Smooth muscle cell (in vitro differentiated cells): Measurements from ENCODE around the gene TMEM126A. TPM values are rescaled to one million over a fixed set of nuclear protein-coding genes. Genes with fewer than 3 reads are reported as not detected.

Experiments
- DNase-seq: peaks from one replicate; lab custom pipeline; 2025; ENCODE audit not compliant: unreplicated experiment; lab: John Stamatoyannopoulos, UW
- H2AFZ ChIP-seq: fragments of 200-600 bp; sonication (generic); 2 replicates; pipeline ENCODE4 v1.6.0; 2016; ENCODE audit warnings: antibody characterized with exemption, low read depth, mild to moderate bottlenecking
- H3F3A ChIP-seq: fragments of 200-600 bp; sonication (generic); 2 replicates; pipeline ENCODE4 v1.6.0; 2017; ENCODE audit warnings: antibody characterized with exemption, low read depth
- H3K27ac ChIP-seq: fragments of 200-600 bp; sonication (generic); 2 replicates; pipeline ENCODE4 v1.5.1; 2016; ENCODE audit warnings: low read depth, mild to moderate bottlenecking
- H3K27me3 ChIP-seq: fragments of 200-600 bp; sonication (generic); 2 replicates; pipeline ENCODE4 v1.6.1; 2016; ENCODE audit warnings: low read depth, mild to moderate bottlenecking
- H3K36me3 ChIP-seq: fragments of 200-600 bp; sonication (generic); 2 replicates; pipeline ENCODE4 v1.5.1; 2016; ENCODE audit warnings: low read depth
- H3K4me1 ChIP-seq: fragments of 200-600 bp; sonication (generic); 2 replicates; pipeline ENCODE4 v1.5.1; 2016; ENCODE audit warnings: low read depth
- H3K4me2 ChIP-seq: fragments of 200-600 bp; sonication (generic); 2 replicates; pipeline ENCODE4 v1.6.0; 2016; ENCODE audit warnings: mild to moderate bottlenecking
- H3K4me3 ChIP-seq: fragments of 200-600 bp; sonication (generic); 2 replicates; pipeline ENCODE4 v1.5.1; 2016; ENCODE audit warnings: mild to moderate bottlenecking
- H3K79me2 ChIP-seq: fragments of 200-600 bp; sonication (generic); 2 replicates; pipeline ENCODE4 v1.6.0; 2016; ENCODE audit warnings: low read depth, mild to moderate bottlenecking
- H3K9ac ChIP-seq: fragments of 200-600 bp; sonication (generic); 2 replicates; pipeline ENCODE4 v1.6.0; 2016; ENCODE audit warnings: low read depth
- H3K9me3 ChIP-seq: fragments of 200-600 bp; sonication (generic); replicated peaks from 2 replicates; pipeline ENCODE4 v1.5.1; 2016; ENCODE audit warnings: low read depth
- H4K20me1 ChIP-seq: fragments of 200-600 bp; sonication (generic); 2 replicates; pipeline ENCODE4 v1.6.0; 2016; ENCODE audit warnings: low read depth
- WGBS: methylation state at CpG from one replicate; pipeline ENCODE4 v1.1.7; 2016; ENCODE audit warnings: low lambda C conversion rate; 5-methylcytosine and 5-hydroxymethylcytosine counted together
- polyA plus RNA-seq: library from polyadenylated mRNA; unstranded; fragments of >200 nt; fragmentation: Nextera tagmentation; extraction: Ambion mirVana; gene quantifications from 2 replicates; pipeline ENCODE4 v1.2.1, GENCODE V29; 2016
- total RNA-seq: library from RNA; depleted of rRNA; stranded (reverse); fragments of >200 nt; gene quantifications from 2 replicates; pipeline ENCODE4 v1.2.3, GENCODE V29; 2014
- TF ChIP-seq, protein P1 (sequence below): fragments of 200-600 bp; sonication (generic); IDR thresholded peaks from 2 replicates; pipeline ENCODE4 v1.5.1; 2017; ENCODE audit warnings: borderline replicate concordance, mild to moderate bottlenecking, antibody characterized with exemption; ENCODE audit not compliant: insufficient read depth, poor library complexity, severe bottlenecking

Gene TMEM126A
- total and polyA plus RNA-seq, 2 experiments from 2014 or later: 53.4 to 69.1 TPM

DNA sequence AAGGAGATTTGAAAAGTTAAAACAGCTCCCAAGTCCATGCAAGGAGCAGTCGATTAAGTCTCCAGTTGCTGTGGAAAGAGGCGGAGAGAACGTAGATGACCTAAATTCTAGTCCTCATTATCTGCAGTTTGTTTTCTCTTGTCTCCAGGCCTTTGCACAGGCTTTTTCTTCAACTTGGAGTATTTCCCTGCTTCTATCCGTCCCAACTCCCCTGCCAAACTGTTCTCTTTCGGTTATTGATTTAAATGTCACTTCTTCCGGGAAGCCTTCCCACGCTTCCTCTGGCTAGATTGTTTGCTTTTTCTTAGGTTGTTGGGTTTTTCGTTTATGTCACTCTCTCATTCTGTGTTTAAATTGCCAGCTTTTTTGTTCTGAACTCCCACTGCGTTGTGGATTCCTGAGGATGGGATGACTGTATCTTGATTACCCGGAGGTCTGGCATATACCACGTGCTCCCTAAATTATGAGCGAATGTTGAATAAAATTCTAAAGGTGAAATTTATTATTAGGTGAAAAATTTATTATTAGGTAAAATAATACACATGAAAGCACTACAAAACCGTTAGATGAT, 18.9 kb upstream of the TMEM126A start:
- H3K79me2 ChIP-seq: peaks cover 40% of the 10 kb centered on the region
- DNase-seq: no peak
- TF ChIP-seq, protein P1, sequence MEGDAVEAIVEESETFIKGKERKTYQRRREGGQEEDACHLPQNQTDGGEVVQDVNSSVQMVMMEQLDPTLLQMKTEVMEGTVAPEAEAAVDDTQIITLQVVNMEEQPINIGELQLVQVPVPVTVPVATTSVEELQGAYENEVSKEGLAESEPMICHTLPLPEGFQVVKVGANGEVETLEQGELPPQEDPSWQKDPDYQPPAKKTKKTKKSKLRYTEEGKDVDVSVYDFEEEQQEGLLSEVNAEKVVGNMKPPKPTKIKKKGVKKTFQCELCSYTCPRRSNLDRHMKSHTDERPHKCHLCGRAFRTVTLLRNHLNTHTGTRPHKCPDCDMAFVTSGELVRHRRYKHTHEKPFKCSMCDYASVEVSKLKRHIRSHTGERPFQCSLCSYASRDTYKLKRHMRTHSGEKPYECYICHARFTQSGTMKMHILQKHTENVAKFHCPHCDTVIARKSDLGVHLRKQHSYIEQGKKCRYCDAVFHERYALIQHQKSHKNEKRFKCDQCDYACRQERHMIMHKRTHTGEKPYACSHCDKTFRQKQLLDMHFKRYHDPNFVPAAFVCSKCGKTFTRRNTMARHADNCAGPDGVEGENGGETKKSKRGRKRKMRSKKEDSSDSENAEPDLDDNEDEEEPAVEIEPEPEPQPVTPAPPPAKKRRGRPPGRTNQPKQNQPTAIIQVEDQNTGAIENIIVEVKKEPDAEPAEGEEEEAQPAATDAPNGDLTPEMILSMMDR: no peak

DNA sequence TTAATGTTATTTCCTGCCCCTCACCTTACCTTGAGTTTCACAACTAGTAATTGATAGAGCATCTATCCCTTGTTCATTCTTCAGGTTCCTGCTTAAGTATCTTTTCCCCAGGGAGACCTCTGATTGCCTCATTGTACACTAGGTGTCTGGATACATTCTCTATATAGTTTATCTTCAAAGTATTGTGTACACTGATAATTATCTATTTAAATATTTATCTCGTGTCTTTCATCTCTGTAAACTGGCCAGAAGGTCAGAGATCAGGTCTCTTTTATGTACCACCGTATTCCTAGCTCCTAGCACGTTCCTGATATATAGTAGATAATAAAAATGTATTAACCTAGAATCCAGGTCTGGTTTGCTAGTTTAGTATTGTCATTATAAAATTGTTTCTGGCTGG, 13.0 kb upstream of the TMEM126A start:
- Histone ChIP-seq H3F3A (no peaks in the 10 kb centered on the region), H3K4me3 (no peak overlapping the region), H3K36me3 (no peaks in the 10 kb centered on the region), H3K4me1 (peaks cover 2% of the 10 kb centered on the region), H2AFZ (no peak overlapping the region), H3K4me2 (no peak overlapping the region), H3K27me3 (no peaks in the 10 kb centered on the region), H3K79me2 (peaks cover 31% of the 10 kb centered on the region), H3K9me3 (no peaks in the 10 kb centered on the region), H3K9ac (no peak overlapping the region), H4K20me1 (no peaks in the 10 kb centered on the region), H3K27ac (no peak overlapping the region)
- TF ChIP-seq, protein P1: no peak
- no peak for DNase-seq
- WGBS: 94% methylated on average over 3 of the region's 3 CpGs

More for the DNA sequence above, 18.9 kb upstream of the TMEM126A start:
- Histone ChIP-seq H3F3A (no peaks in the 10 kb centered on the region), H3K9ac (peak overlapping the region; percentile 51), H3K4me3 (peak overlapping the region; percentile 63), H3K4me1 (peaks cover 22% of the 10 kb centered on the region), H3K9me3 (no peaks in the 10 kb centered on the region), H2AFZ (peak overlapping the region; percentile 61), H3K36me3 (no peaks in the 10 kb centered on the region), H3K27me3 (no peaks in the 10 kb centered on the region), H3K27ac (peak overlapping the region; percentile 64), H4K20me1 (no peaks in the 10 kb centered on the region), H3K4me2 (peak overlapping the region; percentile 98)
- 2% methylated on average over 13 of the region's 13 CpGs for WGBS

GRCh38 chr11:85643191-85643614, 4.6 kb upstream of the TMEM126A start:
- no peaks in the 10 kb centered on the region for H3K27me3 ChIP-seq
- no peaks in the 10 kb centered on the region for H4K20me1 ChIP-seq
- no peak overlapping the region for H3K4me2 ChIP-seq
- no peaks in the 10 kb centered on the region for H3F3A ChIP-seq
- H3K4me3 ChIP-seq: no peak overlapping the region
- no peak overlapping the region for H2AFZ ChIP-seq
- DNase-seq: no peak
- H3K79me2 ChIP-seq: no peaks in the 10 kb centered on the region
- no peaks in the 10 kb centered on the region for H3K9me3 ChIP-seq
- TF ChIP-seq, protein P1: no peak
- no peak overlapping the region for H3K9ac ChIP-seq
- no peak overlapping the region for H3K27ac ChIP-seq
- 30% methylated on average over 2 of the region's 2 CpGs for WGBS
- no peaks in the 10 kb centered on the region for H3K36me3 ChIP-seq
- H3K4me1 ChIP-seq: no peaks in the 10 kb centered on the region

DNA sequence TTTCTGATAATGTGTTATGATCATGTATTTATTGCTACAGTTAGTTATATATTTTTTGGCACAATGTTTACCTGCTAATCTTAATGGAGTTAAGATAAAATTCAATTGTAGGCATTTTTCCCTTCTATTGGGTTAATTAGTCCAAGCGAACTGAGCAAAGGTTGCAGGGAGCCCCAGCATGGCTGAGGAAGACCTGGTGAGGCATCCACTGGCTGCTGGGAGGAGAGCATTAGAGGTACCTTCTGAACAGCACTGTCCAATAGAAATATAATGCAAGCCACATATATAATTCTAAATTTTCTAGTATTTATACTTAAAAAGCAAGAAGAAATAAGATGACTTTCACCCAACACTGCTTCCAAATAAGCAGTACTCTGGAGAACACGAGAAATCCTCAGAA, 689 bp upstream of the TMEM126A start:
- WGBS: 69% methylated on average over 2 of the region's 2 CpGs
- no peaks in the 10 kb centered on the region for H3K79me2 ChIP-seq
- peaks cover 4% of the 10 kb centered on the region for H3K4me1 ChIP-seq
- H3K4me3 ChIP-seq: peak overlapping the region; percentile 63
- peak overlapping the region; percentile 90 for H3K4me2 ChIP-seq
- no peaks in the 10 kb centered on the region for H3K27me3 ChIP-seq
- H3K9ac ChIP-seq: peak overlapping the region; percentile 76
- no peaks in the 10 kb centered on the region for H4K20me1 ChIP-seq
- H3F3A ChIP-seq: no peaks in the 10 kb centered on the region
- no peaks in the 10 kb centered on the region for H3K9me3 ChIP-seq
- TF ChIP-seq, protein P1: no peak
- no peaks in the 10 kb centered on the region for H3K36me3 ChIP-seq
- peak overlapping the region; percentile 77 for H3K27ac ChIP-seq
- no peak overlapping the region for H2AFZ ChIP-seq
- DNase-seq: no peak
